Thyroid gland (tissue), 4 donors: ENCODE data around the gene CREB3L2. TPM values are rescaled to one million over a fixed set of nuclear protein-coding genes. Genes with fewer than 3 reads are reported as not detected.

ENCODE experiments used
- DNase-seq, 2 donors: peaks; one replicate each; pipeline ENCODE4 v3.0.0-alpha.2; 2019
- H3K27ac ChIP-seq, 3 donors: fragments of 200-600 bp; sonication (generic); 1 replicate in 2 of 3; 2 replicates in 1 of 3; pipeline ENCODE4 v1.5.1; 2016 to 2019; ENCODE audit warnings: mild to moderate bottlenecking in 1 of 3, moderate library complexity in 1 of 3
- H3K27me3 ChIP-seq: fragments of 200-600 bp; sonication (generic); one replicate; pipeline ENCODE4 v1.5.1; 2019
- H3K36me3 ChIP-seq, 2 donors: fragments of 200-600 bp; sonication (generic); one replicate each; pipeline ENCODE4 v1.5.1; 2016 to 2019
- H3K4me1 ChIP-seq, 2 donors: fragments of 200-600 bp; sonication (generic); one replicate each; pipeline ENCODE4 v1.5.1; 2017 to 2019
- H3K4me3 ChIP-seq, 3 donors: fragments of 200-600 bp; sonication (generic); replicated peaks in 1 of 3; 1 replicate in 2 of 3; 2 replicates in 1 of 3; pipeline ENCODE4 v1.5.1; 2016; ENCODE audit warnings: mild to moderate bottlenecking in 1 of 3
- H3K9me3 ChIP-seq: fragments of 200-600 bp; sonication (generic); one replicate; pipeline ENCODE4 v1.5.1; 2017
- POLR2A ChIP-seq, 2 donors: fragments of 450-650 bp; IDR thresholded peaks; one replicate each; pipeline ENCODE4 v1.6.1; 2017; ENCODE audit warnings: antibody characterized with exemption in 2 of 2, mild to moderate bottlenecking in 2 of 2, moderate library complexity in 1 of 2
- WGBS, 2 donors: methylation state at CpG; one replicate each; pipeline ENCODE4 v1.1.5; 2017; 5-methylcytosine and 5-hydroxymethylcytosine counted together
- intact Hi-C: fragments of 100-400 bp; cut with DNase I; formaldehyde crosslinking; loops from one replicate; pipeline ENCODE4 v1.15.1; 2023
- total RNA-seq, 4 donors: library from RNA; depleted of rRNA; stranded (reverse); fragments of >200 nt; gene quantifications; one replicate each; pipeline ENCODE4 v1.2.3, GENCODE V29; 2016
- TF ChIP-seq, protein P1 (sequence below), 6 experiments: fragments of 200-600 bp in 3 of 6; fragments of 450-650 bp in 3 of 6; sonication (generic) in 3 of 6; IDR thresholded peaks; one replicate each; pipeline ENCODE4 v1.5.1; 2016 to 2019; ENCODE audit warnings: antibody characterized with exemption in 6 of 6, mild to moderate bottlenecking in 2 of 6, inconsistent platforms in 1 of 6, moderate library complexity in 1 of 6

The CREB3L2 gene
- total RNA-seq, 4 donors from 2014 or later = 86.1 to 143 (median 103) TPM

DNA sequence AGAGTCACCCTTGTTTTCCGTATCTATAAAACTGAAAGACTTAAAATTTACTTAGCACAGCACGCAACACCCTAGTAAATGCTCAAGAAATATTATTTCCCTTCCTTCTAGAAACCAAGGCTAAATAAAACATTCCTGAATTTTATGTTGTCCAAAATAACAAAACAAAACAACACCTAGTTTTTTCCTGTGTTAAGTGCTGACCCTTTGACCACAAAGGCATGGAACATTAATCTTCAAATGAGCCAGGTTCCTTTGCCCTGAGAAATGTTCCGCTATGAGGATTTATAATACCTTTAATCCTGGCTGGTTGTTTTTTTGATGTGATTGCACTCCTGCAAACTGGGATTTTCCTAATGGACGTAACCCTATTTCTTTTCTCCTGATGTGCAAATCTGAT lies 126.1 kb downstream of the CREB3L2 start:
- intact Hi-C loops = no loop called here
- Histone ChIP-seq H3K36me3 (peaks cover 7 to 9% of the 10 kb centered on the region in 2 donors), H3K27me3 (no peaks in the 10 kb centered on the region), H3K4me1 (peaks cover 65 to 68% of the 10 kb centered on the region in 2 donors), H3K4me3 (no peak overlapping the region), H3K9me3 (no peaks in the 10 kb centered on the region), H3K27ac (peak overlapping the region; percentile 15 to 90 (median 89))
- 85 to 89% methylated on average over 4 of the region's 4 CpGs for WGBS, 2 donors
- no peak for TF ChIP-seq POLR2A (IDR thresholded peaks at IDR 0.05)
- TF ChIP-seq, protein P1, sequence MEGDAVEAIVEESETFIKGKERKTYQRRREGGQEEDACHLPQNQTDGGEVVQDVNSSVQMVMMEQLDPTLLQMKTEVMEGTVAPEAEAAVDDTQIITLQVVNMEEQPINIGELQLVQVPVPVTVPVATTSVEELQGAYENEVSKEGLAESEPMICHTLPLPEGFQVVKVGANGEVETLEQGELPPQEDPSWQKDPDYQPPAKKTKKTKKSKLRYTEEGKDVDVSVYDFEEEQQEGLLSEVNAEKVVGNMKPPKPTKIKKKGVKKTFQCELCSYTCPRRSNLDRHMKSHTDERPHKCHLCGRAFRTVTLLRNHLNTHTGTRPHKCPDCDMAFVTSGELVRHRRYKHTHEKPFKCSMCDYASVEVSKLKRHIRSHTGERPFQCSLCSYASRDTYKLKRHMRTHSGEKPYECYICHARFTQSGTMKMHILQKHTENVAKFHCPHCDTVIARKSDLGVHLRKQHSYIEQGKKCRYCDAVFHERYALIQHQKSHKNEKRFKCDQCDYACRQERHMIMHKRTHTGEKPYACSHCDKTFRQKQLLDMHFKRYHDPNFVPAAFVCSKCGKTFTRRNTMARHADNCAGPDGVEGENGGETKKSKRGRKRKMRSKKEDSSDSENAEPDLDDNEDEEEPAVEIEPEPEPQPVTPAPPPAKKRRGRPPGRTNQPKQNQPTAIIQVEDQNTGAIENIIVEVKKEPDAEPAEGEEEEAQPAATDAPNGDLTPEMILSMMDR (IDR thresholded peaks at IDR 0.05) = no peak
- no peak for DNase-seq

DNA sequence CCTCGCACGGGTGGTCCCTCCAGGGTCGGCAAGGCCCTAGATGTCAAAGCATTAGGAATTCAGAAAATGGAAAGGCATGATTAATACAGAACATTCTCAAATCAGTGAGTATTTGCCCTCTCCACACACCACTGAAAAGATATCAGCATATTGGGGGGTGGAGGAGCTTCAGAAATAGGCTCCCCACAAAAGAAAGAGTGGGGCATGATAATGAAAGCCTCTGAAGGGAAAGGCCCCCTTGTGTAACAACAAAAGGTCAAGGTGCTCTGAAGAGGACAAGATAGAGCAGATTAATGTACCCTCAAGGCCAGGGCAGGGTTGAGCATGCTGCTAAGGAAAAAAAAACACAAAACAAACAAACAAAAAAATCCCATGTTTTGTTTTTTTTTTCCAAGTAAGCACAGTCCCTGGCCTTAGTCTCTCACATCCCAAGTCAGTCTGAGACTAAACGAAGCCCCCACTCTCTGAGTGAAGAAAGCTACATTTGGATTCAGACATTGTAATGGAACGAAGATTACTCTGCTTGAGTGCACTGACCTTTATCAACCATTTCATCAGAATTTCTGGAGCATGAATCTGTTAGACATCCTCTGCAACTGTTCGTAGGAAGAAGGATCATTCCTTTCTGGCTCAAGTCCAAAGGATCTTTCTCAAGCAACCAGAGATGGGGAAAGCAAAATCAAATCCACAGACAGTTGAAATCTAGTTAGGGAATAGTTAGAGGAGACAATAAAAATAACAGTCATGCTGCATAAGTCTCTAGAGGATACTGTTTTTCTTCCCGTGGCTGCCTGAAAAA lies 127.7 kb downstream of the CREB3L2 start:
- WGBS, 2 donors = 41% methylated on average over 7 of the region's 7 CpGs
- TF ChIP-seq, protein P1 (IDR thresholded peaks at IDR 0.05) = no peak
- no peak for TF ChIP-seq POLR2A (IDR thresholded peaks at IDR 0.05)
- H3K27ac ChIP-seq = peak overlapping the region; percentile 53 to 90 (median 89)
- H3K4me3 ChIP-seq = no peak overlapping the region
- peaks cover 56 to 59% of the 10 kb centered on the region in 2 donors for H3K4me1 ChIP-seq
- H3K9me3 ChIP-seq = no peaks in the 10 kb centered on the region
- intact Hi-C loops = no loop called here
- no peaks in the 10 kb centered on the region for H3K36me3 ChIP-seq
- H3K27me3 ChIP-seq = no peaks in the 10 kb centered on the region
- no peak for DNase-seq

DNA sequence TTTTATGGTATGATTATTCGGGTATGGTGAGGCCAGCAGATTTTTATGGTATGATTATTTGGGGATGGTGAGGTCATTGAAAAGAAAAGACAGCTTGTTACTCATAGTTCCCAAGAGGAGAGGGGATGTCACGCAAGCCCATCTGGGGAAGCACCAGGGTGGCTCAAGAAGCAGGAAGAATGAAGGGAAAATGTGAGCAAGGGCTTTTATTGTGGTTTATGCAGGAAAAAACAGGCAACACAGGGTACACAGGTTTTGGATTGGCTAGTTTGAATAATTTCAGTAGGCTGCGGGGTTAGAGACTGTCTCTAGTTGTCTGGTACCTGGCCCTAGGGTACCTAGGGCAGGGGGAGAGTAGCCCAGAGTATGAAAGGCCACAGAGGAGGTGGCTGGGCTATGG lies 128.4 kb downstream of the CREB3L2 start:
- Histone ChIP-seq H3K27ac (peak overlapping the region; percentile 53 to 90 (median 89)), H3K27me3 (no peaks in the 10 kb centered on the region), H3K36me3 (no peaks in the 10 kb centered on the region), H3K9me3 (no peaks in the 10 kb centered on the region), H3K4me3 (no peak overlapping the region), H3K4me1 (peaks cover 50 to 52% of the 10 kb centered on the region in 2 donors)
- 73 to 87% methylated on average over 3 of the region's 3 CpGs for WGBS, 2 donors
- DNase-seq = no peak
- intact Hi-C loops = no loop called here
- TF ChIP-seq, protein P1 (IDR thresholded peaks at IDR 0.05) = no peak
- TF ChIP-seq POLR2A (IDR thresholded peaks at IDR 0.05) = no peak

DNA sequence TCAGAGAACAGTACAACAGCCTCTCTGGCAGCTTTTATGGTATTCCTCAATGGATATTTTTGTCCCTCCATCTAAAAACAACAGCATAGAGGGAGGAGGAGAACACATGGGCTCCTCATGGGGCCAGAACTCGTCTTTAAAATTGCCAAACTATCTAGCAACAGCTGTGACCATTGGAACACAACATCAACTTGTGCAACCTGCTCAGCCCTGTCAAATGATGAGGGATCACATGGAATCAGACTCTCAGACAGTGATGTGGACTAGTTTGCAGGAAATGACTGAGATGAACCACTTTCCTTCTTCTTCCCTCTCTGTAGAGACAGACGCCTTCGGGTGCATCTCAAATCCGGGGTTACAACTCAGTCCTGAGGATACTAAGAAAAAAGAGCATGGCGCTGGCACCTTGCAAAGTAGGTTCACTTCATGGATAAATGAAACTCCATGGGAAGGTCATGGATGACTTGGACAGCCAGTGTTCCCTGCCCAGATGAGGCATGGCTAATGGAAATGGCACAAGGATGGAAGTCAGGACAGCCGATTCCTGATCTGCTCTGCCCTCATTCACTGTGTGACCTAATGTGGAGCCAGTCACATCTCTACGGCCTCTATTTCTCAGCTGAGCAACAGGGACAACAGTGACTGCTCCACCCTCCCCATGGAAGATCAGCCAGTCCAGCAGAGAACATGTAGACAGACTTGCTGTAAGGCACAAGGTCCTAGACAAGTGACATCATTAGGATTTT lies 130.5 kb downstream of the CREB3L2 start:
- Histone ChIP-seq H3K4me1 (peaks cover 28 to 31% of the 10 kb centered on the region in 2 donors), H3K27me3 (no peaks in the 10 kb centered on the region), H3K27ac (peak overlapping the region in 1 of 3 donors; percentile 17), H3K4me3 (no peak overlapping the region), H3K9me3 (no peaks in the 10 kb centered on the region), H3K36me3 (no peaks in the 10 kb centered on the region)
- DNase-seq = no peak
- TF ChIP-seq, protein P1 (IDR thresholded peaks at IDR 0.05) = no peak
- TF ChIP-seq POLR2A (IDR thresholded peaks at IDR 0.05) = no peak
- 93 to 96% methylated on average over 6 to 7 of the region's 7 CpGs for WGBS, 2 donors
- intact Hi-C loops = no loop called here

DNA sequence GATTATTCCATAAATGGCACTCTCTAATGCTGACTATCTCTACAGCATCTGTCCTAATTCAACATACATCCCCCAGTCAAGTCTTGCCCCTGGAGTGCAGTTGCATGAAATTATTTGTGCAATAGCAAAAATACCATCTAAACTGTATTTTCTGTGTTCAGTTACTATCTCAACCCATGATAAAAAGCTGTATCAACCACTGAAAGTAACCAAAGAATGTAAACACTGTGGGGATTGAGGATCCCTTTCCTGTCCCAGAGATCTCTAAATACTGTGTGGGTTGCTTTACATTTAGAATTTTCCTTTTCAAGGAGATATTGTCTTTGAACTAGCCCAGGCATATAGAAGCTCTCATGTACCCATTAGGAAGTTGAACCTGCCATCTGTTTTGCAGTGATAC lies 131.2 kb downstream of the CREB3L2 start:
- H3K9me3 ChIP-seq = no peaks in the 10 kb centered on the region
- H3K4me1 ChIP-seq = peaks cover 22 to 24% of the 10 kb centered on the region in 2 donors
- H3K27me3 ChIP-seq = no peaks in the 10 kb centered on the region
- no peak overlapping the region for H3K4me3 ChIP-seq
- no peak overlapping the region for H3K27ac ChIP-seq
- peaks cover 0 to under 1% of the 10 kb centered on the region in 2 donors for H3K36me3 ChIP-seq
- no peak for DNase-seq
- intact Hi-C loops = no loop called here
- no peak for TF ChIP-seq POLR2A (IDR thresholded peaks at IDR 0.05)
- TF ChIP-seq, protein P1 (IDR thresholded peaks at IDR 0.05) = no peak
